PC-9 (cell line): ENCODE data around the gene DPP10.

Experiments used
- EZH2 ChIP-seq: fragments of 200-600 bp; sonication (generic); IDR thresholded peaks from 2 replicates; pipeline ENCODE4 v1.8.0; 2017; ENCODE audit warnings: antibody characterized with exemption, low read depth
- TF ChIP-seq, protein P1 (sequence below): fragments of 200-600 bp; sonication (generic); conservative IDR thresholded peaks from 2 replicates; pipeline ENCODE4 v1.6.1; 2017; ENCODE audit warnings: mixed run types, antibody characterized with exemption, mild to moderate bottlenecking, moderate library complexity

DNA sequence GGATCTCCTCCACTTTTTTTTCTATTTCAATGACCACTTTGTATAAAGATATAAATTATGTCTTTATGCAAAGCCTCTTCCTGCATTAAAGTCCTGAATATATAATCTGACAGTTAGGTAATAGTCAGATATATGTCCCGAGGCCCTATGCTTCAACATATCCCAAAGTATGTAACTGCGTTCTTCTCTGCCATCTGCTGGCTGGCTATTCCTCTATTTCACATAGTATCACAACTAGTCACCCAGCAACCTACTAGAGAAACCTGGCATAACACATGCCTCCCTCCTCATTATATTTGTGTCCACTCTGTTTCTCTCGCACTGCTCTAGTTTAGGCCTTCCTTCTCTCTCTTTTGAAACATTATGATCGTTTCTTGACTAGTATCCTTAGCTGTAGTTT, 640.8 kb downstream of the DPP10 start:
- TF ChIP-seq, protein P1, sequence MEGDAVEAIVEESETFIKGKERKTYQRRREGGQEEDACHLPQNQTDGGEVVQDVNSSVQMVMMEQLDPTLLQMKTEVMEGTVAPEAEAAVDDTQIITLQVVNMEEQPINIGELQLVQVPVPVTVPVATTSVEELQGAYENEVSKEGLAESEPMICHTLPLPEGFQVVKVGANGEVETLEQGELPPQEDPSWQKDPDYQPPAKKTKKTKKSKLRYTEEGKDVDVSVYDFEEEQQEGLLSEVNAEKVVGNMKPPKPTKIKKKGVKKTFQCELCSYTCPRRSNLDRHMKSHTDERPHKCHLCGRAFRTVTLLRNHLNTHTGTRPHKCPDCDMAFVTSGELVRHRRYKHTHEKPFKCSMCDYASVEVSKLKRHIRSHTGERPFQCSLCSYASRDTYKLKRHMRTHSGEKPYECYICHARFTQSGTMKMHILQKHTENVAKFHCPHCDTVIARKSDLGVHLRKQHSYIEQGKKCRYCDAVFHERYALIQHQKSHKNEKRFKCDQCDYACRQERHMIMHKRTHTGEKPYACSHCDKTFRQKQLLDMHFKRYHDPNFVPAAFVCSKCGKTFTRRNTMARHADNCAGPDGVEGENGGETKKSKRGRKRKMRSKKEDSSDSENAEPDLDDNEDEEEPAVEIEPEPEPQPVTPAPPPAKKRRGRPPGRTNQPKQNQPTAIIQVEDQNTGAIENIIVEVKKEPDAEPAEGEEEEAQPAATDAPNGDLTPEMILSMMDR, result no peak; the same call in 1 of the 2 replicates
- no peak for TF ChIP-seq EZH2
